ENCODE measurements around the gene NR2F1-AS1. TPM values are rescaled to one million over a fixed set of nuclear protein-coding genes. Genes with fewer than 3 reads are reported as not detected.

The NR2F1-AS1 gene
- total RNA-seq, 1 experiment from 2014 or later, result 2.2 TPM

DNA sequence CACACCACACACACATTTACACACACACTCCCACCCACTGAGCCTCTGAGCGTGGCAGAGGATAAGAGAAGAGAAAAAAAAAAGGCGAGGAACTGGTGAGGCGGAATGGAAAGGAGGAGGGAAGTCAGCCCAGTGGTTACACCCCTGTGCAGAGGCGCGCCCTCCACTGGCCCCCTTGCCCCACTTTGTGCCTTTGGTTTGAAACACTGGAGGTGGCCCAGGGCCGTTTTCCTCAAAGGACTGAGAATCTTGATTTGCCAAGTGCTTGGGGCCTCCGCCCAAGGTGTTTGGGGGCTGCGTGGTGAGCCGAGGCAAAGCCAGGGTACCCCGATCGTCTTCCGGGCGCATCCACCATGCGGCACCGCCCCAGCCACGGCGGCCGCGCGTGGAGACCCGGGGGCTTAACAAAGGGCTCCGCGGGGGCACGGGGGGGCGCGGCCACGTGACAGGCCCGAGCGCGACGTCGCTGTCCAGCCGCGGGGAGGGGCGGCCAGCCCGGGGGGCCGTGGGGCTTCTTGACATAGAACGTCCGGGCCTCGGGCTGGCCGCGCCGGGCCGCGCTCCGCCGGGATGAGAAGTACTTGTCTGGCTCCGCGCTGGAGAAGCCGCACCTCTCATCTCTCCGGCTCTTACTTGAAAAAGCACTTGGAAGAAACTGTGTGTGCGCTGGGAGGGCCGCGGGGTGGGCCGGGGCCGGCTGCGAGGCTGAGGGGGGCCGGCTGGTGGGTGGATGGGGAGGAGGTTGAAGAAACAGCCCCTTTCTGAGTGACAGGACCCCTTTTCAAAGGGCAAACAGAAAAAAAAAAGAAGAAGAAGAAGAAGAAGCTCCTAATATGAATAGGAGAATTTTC lies 23.0 kb upstream of the NR2F1-AS1 start:
- DNase-seq (ENCODE audit: low read depth), result no peak

DNA sequence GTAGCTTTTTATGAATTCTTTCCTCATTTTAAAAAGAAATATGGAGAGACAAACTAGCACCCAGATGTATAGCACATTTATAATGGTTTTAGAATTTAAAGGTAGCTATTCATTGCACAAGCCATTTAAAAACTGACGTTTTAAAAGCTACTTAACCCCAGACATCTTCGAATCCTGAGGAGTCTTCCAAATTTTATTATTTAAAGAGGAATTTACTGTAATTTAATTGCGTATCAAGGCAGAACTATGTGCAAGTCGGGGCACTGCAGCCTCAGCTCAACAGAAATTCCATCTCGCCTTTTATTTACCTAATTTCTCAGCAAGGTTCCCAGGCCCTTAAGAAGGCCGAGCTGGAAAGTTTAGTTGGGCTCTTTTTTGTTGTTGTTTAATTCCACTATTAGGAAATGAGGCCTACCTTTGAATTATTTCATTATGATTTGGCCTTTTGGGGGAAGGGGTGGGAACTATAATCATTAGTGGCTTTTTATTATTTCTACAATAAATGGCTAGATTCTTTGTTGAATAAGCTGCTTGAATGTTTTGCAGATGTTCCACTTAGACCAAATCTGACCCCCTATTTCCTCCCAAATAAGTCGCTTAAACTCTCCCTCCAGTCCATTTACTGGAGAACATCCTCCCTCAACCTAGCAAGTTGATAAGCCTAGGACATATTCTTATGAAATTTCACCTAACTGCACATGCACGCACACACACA lies 22.2 kb upstream of the NR2F1-AS1 start:
- no peak for DNase-seq (ENCODE audit: low read depth)

DNA sequence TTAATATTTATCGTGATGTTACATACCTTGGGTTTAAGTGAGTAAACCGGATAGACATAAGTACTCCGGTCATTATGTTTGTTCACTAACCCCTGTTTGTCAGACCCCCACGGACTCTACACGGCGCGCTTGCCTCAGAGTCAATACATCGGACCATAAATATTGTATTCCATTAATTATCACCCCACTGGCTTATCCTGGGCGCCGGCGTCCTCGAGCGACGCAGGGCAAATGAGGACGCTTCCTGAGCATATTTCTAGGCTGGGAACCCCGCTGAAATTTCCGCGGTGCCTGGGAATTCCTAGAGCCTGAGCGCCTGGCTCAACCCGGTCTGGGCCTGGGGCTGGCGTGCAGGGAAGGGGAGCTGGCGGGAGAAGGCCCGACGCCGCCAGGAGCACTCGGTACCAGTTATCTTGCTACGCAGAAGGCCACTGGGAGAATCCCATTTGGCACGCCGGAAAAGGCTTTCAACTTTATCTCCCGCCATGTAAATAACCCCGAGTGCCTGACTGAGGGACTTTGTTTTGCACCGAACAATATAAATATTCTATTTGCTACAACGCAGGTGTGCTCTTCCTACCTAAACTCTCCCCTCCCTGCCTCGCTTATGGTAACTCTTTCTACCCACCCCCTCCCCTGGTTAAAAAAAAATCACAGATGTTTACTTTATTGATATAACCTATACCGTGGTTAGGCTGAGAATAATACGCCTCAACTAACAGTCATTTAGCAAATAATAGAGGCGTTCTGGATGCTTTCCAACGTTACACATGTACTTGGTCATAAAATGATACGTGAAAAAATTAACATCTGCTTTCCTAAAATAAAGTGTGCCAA lies 21.4 kb upstream of the NR2F1-AS1 start:
- DNase-seq (ENCODE audit: low read depth), result no peak

DNA sequence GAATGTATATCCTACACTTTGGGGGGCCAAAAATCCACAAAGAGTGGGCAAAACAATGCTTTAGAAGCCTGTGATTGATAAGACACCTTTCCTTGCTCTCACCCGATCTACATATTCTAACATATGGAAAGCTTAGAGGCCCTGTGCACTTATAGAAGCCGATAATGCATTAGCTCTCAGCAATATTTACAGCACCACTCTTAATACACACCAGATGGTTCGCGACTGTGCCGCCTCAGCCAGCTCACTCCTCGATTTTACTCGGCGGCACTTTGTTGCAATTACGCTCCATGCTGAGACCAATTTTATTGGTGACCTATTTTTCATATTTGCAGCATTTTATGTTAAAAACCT lies 20.8 kb upstream of the NR2F1-AS1 start:
- no peak for DNase-seq (ENCODE audit: low read depth)

DNA sequence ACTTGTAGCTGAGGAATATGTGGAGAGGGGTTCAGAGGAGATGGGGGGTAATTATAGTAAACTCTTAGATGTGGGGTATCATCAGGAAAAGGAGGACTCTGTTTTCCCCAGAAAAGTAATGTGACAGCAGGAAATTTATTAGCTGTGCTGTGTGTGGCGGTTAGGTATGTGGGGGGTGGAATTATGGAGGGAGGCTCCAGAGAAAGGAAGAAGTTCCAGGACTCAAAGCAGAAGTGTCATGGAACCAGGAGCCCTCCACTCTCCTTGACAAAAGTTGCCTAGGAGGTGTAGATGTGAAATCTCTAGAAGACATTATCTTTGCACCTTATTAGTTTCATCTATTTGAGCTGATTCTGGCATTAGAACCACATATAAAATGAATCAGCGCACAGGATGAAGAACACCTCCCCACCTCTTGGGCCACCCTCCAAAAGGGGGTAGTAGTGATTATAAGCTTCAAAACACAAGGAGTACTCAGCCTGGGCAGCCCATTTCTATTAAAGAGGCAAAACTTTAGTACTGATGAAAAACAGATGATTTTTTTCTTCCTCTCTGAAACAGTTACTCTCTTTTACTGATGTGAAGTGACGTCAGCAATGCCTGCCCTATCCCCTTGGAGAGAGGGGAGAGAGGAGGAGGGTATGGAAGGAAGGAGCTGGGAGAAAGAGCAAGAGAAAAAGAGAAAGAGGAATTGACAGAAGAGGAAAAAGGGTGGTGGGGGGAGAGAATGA lies 20.2 kb upstream of the NR2F1-AS1 start:
- no peak for DNase-seq (ENCODE audit: low read depth)

DNA sequence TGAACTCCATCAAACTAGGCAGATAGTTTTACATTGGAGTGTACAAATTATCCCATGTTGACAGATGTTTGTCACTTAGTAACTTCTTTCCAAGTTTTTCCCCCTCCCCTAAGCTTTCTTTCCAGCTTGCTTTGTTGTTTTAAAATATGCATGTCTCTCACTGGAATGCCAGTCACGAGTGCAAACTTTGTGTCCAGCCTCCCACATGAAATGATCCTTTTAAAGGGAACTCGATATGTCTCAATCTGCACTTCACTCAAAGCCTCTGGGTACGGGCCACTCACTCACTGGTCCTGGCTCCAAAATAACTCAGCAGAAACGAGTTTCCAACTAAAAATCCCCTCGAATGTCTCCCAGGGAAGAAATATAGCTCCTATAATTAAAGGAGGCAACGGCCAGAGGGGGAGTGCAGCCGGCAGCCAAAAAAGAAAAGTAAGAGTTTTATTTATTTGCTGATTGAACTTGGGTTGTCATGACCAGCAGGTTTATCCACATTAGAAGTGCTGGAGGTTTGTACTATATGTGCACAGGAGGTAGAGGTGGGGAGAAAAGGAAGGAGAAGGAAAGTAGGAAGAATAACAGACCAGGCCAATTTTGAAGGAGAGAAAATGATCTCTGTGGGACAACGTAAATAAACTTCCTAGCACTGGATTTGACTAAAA lies 19.5 kb upstream of the NR2F1-AS1 start:
- DNase-seq (ENCODE audit: low read depth), result no peak

DNA sequence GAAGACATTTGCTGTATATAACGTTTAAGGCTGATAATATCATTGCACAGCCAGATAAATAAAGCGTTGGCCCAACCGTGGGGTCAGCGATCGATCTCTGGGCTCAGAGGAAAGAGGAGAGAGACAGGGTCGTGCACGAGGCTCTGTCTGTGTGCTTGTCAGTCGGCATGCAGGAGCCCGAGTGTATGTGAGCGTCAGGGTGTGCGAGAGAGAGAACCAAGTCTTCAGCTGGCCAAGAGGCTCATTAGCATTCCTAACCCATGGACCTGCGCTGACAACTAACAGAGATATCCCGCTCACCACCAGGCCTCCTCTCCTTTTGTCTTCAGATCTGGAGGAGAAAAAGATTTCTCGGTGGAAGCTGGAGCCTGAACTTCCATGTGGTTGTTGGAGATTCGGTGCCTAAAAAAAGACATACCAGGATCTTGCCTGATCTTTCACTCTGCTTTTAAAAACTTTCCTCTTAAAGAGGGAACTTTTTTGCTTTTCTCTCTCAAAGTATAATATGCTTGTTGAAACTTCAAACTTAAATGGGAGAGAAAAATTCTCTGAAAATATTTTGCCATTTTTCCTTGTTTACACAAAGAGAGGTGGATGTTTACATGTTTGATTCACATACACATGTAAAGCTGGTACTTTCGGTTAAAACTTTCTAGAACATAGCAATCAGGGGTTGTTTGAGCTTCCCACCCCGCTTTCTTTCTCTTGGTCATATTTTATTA lies 18.5 kb upstream of the NR2F1-AS1 start:
- no peak for DNase-seq (ENCODE audit: low read depth)

DNA sequence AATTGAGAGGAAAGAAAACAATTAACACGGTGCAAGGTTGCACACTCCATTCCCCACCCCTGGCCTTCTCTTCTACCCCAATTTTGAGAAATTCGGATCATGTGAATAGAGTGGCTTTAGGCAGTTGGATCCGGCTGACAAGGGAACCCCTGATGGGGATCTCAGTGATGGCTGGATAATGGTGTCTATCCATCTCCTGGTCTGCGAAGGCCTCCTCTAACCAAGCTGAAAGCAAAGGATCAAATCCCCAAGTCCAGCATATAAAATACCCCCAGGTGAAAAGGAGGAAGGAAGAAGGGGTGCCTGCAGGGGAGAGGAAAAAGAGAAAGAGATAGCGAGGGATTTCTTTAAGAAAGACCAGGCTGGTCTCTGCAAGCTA lies 18.0 kb upstream of the NR2F1-AS1 start:
- no peak for DNase-seq (ENCODE audit: low read depth)

DNA sequence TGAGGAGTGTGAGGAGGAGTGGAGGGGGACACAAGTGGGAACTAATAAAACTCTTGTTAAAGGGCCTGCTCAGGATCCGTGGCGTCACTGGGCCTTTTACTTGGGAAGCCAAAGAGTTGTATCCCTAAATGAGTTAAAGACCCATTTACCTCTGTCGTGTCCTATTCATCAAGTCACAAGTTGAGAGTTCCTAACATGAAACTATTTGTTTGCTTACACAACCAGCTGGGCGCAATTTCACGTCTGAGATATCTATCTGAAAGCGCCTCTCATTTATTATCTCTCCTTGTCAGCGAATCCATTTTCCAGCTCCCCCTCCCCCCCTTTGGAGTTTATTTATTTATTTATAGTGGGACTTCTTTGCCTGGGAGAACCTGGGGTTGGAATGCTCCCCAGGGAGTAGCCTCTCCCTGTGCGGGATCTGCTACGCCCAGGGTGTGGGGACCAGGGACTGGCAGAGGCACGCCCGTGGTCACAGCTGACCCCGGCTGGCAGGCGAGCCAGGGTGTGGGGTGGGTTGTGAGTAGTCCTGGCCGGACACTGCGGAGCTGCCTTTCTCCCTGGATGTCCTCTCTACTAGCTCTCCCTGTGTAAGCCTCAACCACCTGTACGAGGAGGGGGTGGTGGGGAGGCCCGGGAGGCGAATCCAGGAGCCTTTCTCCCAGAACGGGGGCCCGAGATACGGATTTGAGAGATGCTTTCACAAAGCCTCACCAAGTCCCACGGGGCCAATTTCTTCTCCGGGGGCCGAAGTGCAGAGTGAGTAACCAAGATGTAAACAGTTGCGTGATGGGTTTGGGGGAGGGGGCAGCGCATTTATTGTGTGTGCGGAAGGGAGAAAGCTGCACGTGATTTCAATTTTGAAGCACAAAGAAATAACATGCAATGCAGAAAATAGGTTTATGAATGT lies 17.3 kb upstream of the NR2F1-AS1 start:
- DNase-seq (ENCODE audit: low read depth), result no peak

DNA sequence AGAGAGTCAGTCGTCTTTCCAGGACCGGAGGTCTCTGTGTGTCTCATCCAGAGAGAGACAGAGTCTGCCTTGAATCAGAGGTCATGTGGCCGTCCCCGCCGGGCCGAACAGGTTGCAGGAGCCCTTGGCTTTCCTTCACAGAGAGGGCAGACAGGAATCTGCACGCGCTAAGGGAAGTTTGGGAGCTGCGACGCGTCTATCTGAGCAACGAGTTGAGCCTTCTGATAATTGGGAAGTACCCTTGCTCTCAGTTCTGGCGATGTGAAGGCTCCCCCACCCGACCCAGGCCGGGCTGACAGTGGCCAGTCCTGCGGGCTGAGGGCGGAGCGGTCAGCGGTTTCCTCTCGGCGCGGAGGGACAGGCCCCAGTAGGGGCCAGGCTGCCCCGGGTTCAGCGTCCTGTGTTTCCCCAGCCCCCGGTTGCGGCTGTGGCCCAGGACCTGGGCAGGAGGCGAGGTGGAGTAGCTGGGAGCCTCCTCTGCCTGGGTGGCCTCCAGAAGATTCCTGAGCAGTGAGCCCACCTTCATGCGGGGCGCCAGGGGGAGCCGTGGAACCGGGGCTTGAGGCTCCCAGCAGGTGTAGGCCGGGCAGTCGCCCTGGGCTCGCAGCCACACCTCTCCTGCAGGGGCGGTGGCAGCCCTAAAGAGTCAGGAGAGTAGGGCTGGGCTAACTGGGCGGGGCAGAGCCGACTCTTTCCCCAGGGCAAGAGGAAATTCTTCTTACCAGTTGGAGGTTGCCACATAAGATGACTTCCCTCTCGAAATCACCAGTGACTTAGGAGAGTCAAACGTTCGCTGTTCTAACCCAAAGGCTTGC lies 15.9 kb upstream of the NR2F1-AS1 start:
- no peak for DNase-seq (ENCODE audit: low read depth)

DNA sequence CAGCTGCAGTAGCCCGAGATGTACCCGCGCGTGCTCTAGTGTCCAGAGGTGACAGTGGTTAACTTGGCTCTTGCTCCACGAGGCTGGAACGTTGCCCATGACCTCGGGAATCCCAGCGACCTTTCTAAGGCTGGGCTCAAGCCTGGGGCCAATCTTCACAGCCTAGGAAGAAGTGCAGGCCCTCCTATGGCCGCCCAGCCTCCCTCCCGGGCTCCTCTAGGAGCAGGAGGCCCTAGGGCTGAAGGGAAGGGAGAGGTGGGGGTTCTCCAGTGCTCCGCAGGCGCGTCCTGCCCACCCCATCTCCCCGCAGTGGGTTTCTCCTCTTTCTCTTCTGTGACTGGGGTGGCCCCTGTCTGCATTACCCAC lies 15.3 kb upstream of the NR2F1-AS1 start:
- DNase-seq (ENCODE audit: low read depth), result no peak

DNA sequence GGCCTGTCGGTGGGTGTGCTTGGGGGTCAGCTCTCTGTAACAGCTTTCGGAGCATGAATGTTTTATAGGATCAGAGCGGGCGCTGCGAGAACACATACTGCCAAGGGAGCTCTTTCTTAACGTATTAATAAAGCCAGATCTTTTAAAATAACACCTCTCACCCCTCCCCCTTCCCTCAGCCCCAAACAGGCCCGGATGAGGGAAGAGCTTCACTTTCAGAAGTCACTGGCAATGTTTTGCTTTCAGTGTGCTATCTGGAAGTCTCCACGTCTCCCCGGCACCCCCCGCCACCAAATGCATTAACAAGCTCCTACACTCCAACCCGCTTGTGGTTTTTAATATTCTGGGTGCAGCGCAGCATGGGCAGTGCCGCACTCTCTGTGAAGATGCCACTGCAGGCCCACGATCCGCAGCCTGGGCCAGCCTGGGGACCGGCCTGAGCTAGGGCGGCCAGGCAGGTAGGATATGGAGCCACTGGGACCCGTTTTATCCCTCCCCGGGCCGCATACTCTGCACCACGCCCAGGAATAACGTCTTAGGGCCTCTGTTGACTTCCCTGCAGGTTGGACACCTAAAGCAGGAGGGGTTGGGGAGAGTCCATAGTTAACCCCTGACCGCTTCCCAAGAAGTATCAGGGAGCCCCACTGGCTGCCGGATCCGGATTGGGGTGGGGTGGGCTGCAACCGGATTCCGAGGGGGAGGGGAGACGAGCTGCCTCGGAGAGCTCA lies 14.6 kb upstream of the NR2F1-AS1 start:
- no peak for DNase-seq (ENCODE audit: low read depth)

DNA sequence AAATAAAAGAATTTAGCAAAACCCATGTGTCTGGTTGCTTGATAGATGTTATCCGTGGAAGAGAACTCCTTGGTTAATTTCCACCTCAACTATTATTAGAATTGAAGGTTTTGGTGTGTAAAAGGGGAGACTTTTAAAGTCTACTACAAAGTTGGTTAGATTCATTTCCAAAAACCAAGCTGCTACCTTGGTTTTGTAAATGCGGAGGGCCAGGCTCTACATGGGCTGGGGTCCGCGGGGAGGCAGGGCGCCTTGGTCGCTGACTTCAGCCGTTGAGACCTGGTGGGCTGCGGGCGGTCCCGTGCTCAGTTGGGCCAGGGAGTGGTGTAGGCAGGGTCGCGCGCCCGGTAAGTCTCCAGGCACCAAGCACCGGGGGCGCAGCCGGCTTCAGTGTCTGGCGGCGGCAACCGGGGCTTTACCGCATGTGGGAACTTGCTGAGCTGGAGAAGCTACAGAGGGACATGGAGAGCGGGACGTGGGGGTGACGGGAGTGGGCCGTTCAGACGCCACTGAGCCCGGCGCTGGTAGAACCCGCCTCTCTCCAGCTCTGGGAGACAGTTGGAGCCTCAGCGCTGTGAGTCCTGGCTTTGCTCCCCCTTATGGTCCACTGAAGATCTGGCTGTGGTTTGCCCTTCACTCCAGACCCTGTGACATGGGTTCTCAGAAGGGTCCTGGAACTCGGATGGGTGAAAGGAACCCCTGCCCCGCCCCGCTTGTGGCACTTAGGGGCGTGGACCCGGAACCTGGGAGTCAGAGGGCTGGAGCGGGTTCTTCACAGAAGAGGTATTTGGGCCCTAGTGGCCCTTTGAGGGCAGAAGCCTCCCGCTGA lies 13.8 kb upstream of the NR2F1-AS1 start:
- DNase-seq (ENCODE audit: low read depth), result no peak

DNA sequence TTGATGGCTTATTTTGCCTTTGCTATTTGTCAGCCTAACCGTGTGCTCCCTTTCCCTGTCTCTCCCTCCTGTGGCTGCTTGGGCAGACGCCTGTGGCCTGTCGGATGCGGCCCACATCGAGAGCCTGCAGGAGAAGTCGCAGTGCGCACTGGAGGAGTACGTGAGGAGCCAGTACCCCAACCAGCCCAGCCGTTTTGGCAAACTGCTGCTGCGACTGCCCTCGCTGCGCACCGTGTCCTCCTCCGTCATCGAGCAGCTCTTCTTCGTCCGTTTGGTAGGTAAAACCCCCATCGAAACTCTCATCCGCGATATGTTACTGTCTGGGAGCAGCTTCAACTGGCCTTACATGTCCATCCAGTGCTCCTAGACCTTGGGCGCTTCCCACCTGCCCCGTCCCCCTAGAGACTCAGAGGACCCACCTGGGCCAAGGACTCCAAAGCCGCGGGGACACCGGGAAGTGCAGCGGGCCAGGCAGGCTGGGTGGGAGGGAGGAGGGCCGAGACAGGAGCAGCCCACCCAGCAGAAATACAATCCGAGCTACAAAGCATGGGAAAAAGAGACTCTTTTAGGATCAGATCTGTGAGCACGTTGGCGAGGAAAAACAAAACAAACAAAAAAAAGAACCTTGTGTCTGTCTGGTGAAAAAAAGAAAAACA lies 12.6 kb upstream of the NR2F1-AS1 start:
- no peak for DNase-seq (ENCODE audit: low read depth)

DNA sequence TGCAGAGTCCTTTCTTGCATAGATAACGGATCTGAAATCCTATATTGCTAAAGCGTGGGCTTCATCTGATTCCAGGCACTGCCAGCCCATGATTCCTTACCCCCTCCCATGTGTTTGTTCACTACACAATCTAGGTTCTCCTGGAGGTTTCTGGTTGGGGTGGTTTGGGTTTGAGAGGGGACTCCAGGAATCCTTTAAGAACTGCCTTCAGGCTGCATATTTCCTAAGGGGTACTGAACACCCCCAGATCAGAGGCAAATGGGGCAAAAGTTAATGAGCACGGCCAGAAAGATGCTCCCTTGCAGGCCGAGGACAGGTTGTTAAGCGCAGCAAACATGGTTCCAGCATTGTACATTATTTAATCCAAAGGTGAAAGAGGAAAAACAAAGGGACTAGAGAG lies 11.9 kb upstream of the NR2F1-AS1 start:
- no peak for DNase-seq (ENCODE audit: low read depth)

DNA sequence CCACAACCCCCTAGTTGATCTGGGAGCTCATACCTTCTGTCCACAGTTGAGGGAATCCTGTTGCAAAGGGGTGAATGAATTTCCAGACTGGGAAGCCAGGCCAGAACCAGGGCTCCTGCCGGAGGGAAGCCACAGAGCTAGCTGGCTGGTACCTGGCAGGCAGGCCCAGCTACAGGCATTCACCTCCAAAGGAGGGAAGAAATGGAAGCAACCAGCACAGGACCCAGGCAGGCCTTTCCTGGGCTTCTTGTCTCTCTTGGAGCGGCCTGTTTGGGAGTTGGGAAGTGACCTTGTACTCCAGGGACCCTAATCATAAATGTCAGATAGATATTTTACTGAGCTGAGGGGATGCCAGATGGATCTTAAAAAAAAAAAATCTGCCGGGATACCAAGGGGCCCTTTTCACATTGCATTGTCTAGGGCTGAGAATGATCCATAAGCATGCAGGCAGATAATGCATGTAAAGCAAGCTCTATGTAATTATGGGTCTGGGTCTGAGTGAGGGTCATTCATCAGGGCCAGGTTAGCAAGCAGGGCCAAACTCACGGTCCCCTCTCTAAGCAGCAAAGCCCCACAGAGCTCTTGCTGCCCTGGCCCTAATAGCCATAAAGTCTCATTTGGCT lies 10.4 kb upstream of the NR2F1-AS1 start:
- no peak for DNase-seq (ENCODE audit: low read depth)

Data from HT1080 (cell line).